Measurements from ENCODE around the gene CUTA.

The CUTA gene

DNA sequence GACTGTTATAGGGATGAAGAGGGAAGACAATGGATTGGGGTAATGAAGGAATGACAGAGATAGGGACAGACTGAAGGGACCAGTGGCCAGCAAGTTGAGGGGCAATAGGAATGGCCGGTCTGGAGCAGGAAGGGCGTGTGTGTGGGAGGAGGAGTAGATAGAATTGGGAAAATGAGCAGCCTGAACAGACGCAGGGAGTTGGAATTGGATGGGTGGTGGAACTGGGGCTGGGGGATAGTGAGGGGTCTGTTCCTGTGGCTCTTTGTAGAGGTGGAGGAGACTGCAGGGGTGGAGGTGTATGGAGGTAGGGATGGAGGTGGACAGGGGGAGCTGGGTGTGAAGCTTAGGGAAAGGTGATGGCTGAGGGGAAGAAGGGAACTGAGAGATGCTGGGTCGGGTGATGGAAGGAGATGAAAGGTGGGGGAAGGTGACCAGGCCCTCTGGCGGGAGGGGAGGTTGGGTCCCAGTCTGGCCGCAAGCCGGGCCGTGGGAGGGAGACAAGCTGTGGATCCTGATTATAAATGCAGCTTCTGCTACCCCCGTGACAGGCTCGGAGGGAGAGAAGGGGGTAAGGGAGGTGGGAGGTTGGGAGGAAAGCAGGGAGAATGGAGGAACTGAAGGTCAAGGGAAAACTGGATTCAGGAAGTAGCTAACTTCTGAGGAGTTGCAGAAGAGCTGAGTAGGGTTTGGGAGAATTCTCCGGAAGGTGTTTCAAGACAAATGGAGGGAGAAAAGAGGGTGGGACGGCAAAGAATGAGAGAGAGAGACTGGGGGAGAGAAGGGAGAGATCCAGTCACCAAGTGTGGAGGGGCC lies 7.2 kb upstream of the CUTA start:
- Histone ChIP-seq H4K20me1 (ENCODE audit: insufficient read depth, low read length) (no peaks in the 10 kb centered on the region), H3K79me2 (ENCODE audit: low read length) (no peaks in the 10 kb centered on the region), H3K4me2 (ENCODE audit: low read length) (peak overlapping the region; percentile 94), H3K27ac (ENCODE audit: low read length) (peak overlapping the region; percentile 74), H3K27me3 (ENCODE audit: low read depth, low read length) (0 out of 2 replicates have a peak, but pooled peaks cover 2% of the 10 kb centered on the region), H3K9ac (ENCODE audit: low read length) (peak overlapping the region; percentile 99), H3K9me3 (ENCODE audit: insufficient read depth, low read length) (no peaks in the 10 kb centered on the region), H3K36me3 (replicated peaks; ENCODE audit: low read depth, low read length) (no peaks in the 10 kb centered on the region), H3K4me1 (ENCODE audit: low read length) (peaks cover 23% of the 10 kb centered on the region), H2AFZ (ENCODE audit: low read depth, low read length) (0 out of 2 replicates have a peak overlapping the region, but pooled peaks have one; percentile 45), H3K4me3 (ENCODE audit: low read length) (peak overlapping the region; percentile 100)
- TF ChIP-seq EZH2phosphoT487 (IDR thresholded peaks at IDR 0.05; ENCODE audit: low read depth) (no peak), CTCF (IDR thresholded peaks at IDR 0.05; ENCODE audit: low read depth, low read length) (no peak)

DNA sequence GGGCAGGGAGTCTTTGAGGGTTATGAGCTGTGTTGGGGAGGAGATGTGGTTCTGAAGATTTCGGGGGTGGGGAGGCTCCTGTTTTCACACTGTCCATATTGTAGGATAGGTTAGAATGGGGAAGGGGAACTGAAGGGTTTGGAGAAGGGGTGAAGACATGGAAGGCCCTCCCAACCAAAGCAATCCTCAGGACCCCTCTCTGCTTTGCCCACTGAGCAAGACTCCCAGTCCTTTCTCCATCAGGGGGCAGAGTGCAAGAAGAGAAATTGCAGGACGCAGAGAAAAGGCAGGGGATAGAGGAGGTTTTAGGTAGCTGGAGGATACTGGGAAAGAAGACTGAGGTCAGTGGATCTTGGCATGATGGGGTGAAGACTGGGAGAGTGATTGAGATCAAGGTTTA lies 5.9 kb upstream of the CUTA start:
- Histone ChIP-seq H3K9ac (ENCODE audit: low read length) (no peak overlapping the region), H4K20me1 (ENCODE audit: insufficient read depth, low read length) (no peaks in the 10 kb centered on the region), H3K4me3 (ENCODE audit: low read length) (no peak overlapping the region), H3K36me3 (replicated peaks; ENCODE audit: low read depth, low read length) (no peaks in the 10 kb centered on the region), H3K27ac (ENCODE audit: low read length) (no peak overlapping the region), H3K4me2 (ENCODE audit: low read length) (no peak overlapping the region), H3K4me1 (ENCODE audit: low read length) (peaks cover 26% of the 10 kb centered on the region), H3K27me3 (ENCODE audit: low read depth, low read length) (0 out of 2 replicates have a peak, but pooled peaks cover 2% of the 10 kb centered on the region), H3K9me3 (ENCODE audit: insufficient read depth, low read length) (no peaks in the 10 kb centered on the region), H2AFZ (ENCODE audit: low read depth, low read length) (no peak overlapping the region), H3K79me2 (ENCODE audit: low read length) (no peaks in the 10 kb centered on the region)
- TF ChIP-seq EZH2phosphoT487 (IDR thresholded peaks at IDR 0.05; ENCODE audit: low read depth) (no peak), CTCF (IDR thresholded peaks at IDR 0.05; ENCODE audit: low read depth, low read length) (no peak)

- Histone ChIP-seq H3K9ac (ENCODE audit: low read length) (no peak overlapping the region), H4K20me1 (ENCODE audit: insufficient read depth, low read length) (no peaks in the 10 kb centered on the region), H3K9me3 (ENCODE audit: insufficient read depth, low read length) (no peaks in the 10 kb centered on the region), H3K4me2 (ENCODE audit: low read length) (no peak overlapping the region), H3K4me1 (ENCODE audit: low read length) (peaks cover 33% of the 10 kb centered on the region), H3K4me3 (ENCODE audit: low read length) (no peak overlapping the region), H3K27me3 (ENCODE audit: low read depth, low read length) (0 out of 2 replicates have a peak, but pooled peaks cover 2% of the 10 kb centered on the region), H3K27ac (ENCODE audit: low read length) (no peak overlapping the region), H3K36me3 (replicated peaks; ENCODE audit: low read depth, low read length) (no peaks in the 10 kb centered on the region), H2AFZ (ENCODE audit: low read depth, low read length) (no peak overlapping the region), H3K79me2 (ENCODE audit: low read length) (peaks cover 14% of the 10 kb centered on the region)
- TF ChIP-seq CTCF (IDR thresholded peaks at IDR 0.05; ENCODE audit: low read depth, low read length) (no peak), EZH2phosphoT487 (IDR thresholded peaks at IDR 0.05; ENCODE audit: low read depth) (no peak)
Measured at GRCh38 chr6:33421344-33421643, 3.4 kb upstream of the CUTA start.

GRCh38 chr6:33420491-33421343 lies 2.8 kb upstream of the CUTA start:
- peaks cover 18% of the 10 kb centered on the region for H3K79me2 ChIP-seq (ENCODE audit: low read length)

More at GRCh38 chr6:33420491-33421343, 2.8 kb upstream of the CUTA start:
- TF ChIP-seq CTCF (IDR thresholded peaks at IDR 0.05; ENCODE audit: low read depth, low read length) (no peak), EZH2phosphoT487 (IDR thresholded peaks at IDR 0.05; ENCODE audit: low read depth) (no peak)
- H3K27me3 ChIP-seq (ENCODE audit: low read depth, low read length), result 0 out of 2 replicates have a peak, but pooled peaks cover 2% of the 10 kb centered on the region
- no peak overlapping the region for H3K9ac ChIP-seq (ENCODE audit: low read length)
- no peaks in the 10 kb centered on the region for H4K20me1 ChIP-seq (ENCODE audit: insufficient read depth, low read length)
- H3K4me2 ChIP-seq (ENCODE audit: low read length), result no peak overlapping the region
- no peak overlapping the region for H3K4me3 ChIP-seq (ENCODE audit: low read length)
- no peak overlapping the region for H3K27ac ChIP-seq (ENCODE audit: low read length)
- H3K9me3 ChIP-seq (ENCODE audit: insufficient read depth, low read length), result no peaks in the 10 kb centered on the region
- no peak overlapping the region for H2AFZ ChIP-seq (ENCODE audit: low read depth, low read length)
- H3K4me1 ChIP-seq (ENCODE audit: low read length), result peaks cover 38% of the 10 kb centered on the region
- H3K36me3 ChIP-seq (replicated peaks; ENCODE audit: low read depth, low read length), result no peaks in the 10 kb centered on the region
